Measurements from ENCODE around the gene CDH13. TPM values are rescaled to one million over a fixed set of nuclear protein-coding genes. Genes with fewer than 3 reads are reported as not detected.

The CDH13 gene
- total RNA-seq, 2 experiments from 2014 or later: not detected

- intact Hi-C loops (cut with micrococcal nuclease; ENCODE audit: unreplicated experiment): no loop called here
- no peak for TF ChIP-seq CTCF (conservative IDR thresholded peaks at IDR 0.05; ENCODE audit: low read length)
- no peak for TF ChIP-seq EZH2phosphoT487 (IDR thresholded peaks at IDR 0.05; ENCODE audit: borderline replicate concordance, low read depth, low read length)
- Histone ChIP-seq H3K4me2 (ENCODE audit: low read length) (no peak overlapping the region), H3K4me1 (ENCODE audit: insufficient read depth, low read length, poor library complexity, severe bottlenecking) (peaks cover 7% of the 10 kb centered on the region), H3K9me3 (ENCODE audit: low read length) (no peaks in the 10 kb centered on the region), H3K9me2 (ENCODE audit: insufficient read depth, low read length) (no peaks in the 10 kb centered on the region), H3K27ac (ENCODE audit: low read depth, low read length, poor library complexity, severe bottlenecking) (no peak overlapping the region), H3K4me3 (ENCODE audit: low read depth, low read length, poor library complexity, severe bottlenecking) (no peak overlapping the region), H4K20me1 (ENCODE audit: insufficient read depth, low read length) (no peaks in the 10 kb centered on the region), H2AFZ (ENCODE audit: low read length) (no peak overlapping the region), H3K79me2 (ENCODE audit: insufficient read depth, low read depth, low read length) (no peaks in the 10 kb centered on the region), H3K36me3 (ENCODE audit: insufficient read depth, low read length) (no peaks in the 10 kb centered on the region)
- no peak for DNase-seq (ENCODE audit: low spot score)
- no TSS peak for BruUV-seq (replicated peaks)
- ChIA-PET CTCF (ENCODE audit: unreplicated experiment) (no interaction called here), POLR2A (no interaction called here)
Observed at GRCh38 chr16:82878466-82878865, 251.7 kb downstream of the CDH13 start.

- H3K27ac ChIP-seq (ENCODE audit: low read depth, low read length, poor library complexity, severe bottlenecking): no peak overlapping the region
- POLR2A ChIA-PET: interaction anchor here (1.3 kb wide), 1 partner anchor 8 kb away, joined by 5 read pairs; no protein-coding TSS in a partner anchor
- no TSS peak for BruUV-seq (replicated peaks)
- H3K79me2 ChIP-seq (ENCODE audit: insufficient read depth, low read depth, low read length): no peaks in the 10 kb centered on the region
- intact Hi-C loops (cut with micrococcal nuclease; ENCODE audit: unreplicated experiment): no loop called here
- no peak overlapping the region for H3K4me2 ChIP-seq (ENCODE audit: low read length)
- CTCF ChIA-PET (ENCODE audit: unreplicated experiment): no interaction called here
- H4K20me1 ChIP-seq (ENCODE audit: insufficient read depth, low read length): no peaks in the 10 kb centered on the region
- H3K9me2 ChIP-seq (ENCODE audit: insufficient read depth, low read length): no peaks in the 10 kb centered on the region
- no peaks in the 10 kb centered on the region for H3K9me3 ChIP-seq (ENCODE audit: low read length)
- TF ChIP-seq EZH2phosphoT487 (IDR thresholded peaks at IDR 0.05; ENCODE audit: borderline replicate concordance, low read depth, low read length) (no peak), CTCF (conservative IDR thresholded peaks at IDR 0.05; ENCODE audit: low read length) (no peak)
- no peak overlapping the region for H3K4me3 ChIP-seq (ENCODE audit: low read depth, low read length, poor library complexity, severe bottlenecking)
- peaks cover 12% of the 10 kb centered on the region for H3K4me1 ChIP-seq (ENCODE audit: insufficient read depth, low read length, poor library complexity, severe bottlenecking)
- no peak overlapping the region for H2AFZ ChIP-seq (ENCODE audit: low read length)
- DNase-seq (ENCODE audit: low spot score): no peak
- no peaks in the 10 kb centered on the region for H3K36me3 ChIP-seq (ENCODE audit: insufficient read depth, low read length)
Observed at GRCh38 chr16:82880346-82880745, 253.6 kb downstream of the CDH13 start.

GRCh38 chr16:82881516-82881915 is 254.7 kb downstream of the CDH13 start:
- DNase-seq (ENCODE audit: low spot score): no peak
- Histone ChIP-seq H3K4me1 (ENCODE audit: insufficient read depth, low read length, poor library complexity, severe bottlenecking) (peaks cover 12% of the 10 kb centered on the region), H3K4me2 (ENCODE audit: low read length) (no peak overlapping the region), H3K36me3 (ENCODE audit: insufficient read depth, low read length) (no peaks in the 10 kb centered on the region), H3K9me2 (ENCODE audit: insufficient read depth, low read length) (no peaks in the 10 kb centered on the region), H3K9me3 (ENCODE audit: low read length) (no peaks in the 10 kb centered on the region), H3K27ac (ENCODE audit: low read depth, low read length, poor library complexity, severe bottlenecking) (no peak overlapping the region), H4K20me1 (ENCODE audit: insufficient read depth, low read length) (no peaks in the 10 kb centered on the region), H2AFZ (ENCODE audit: low read length) (no peak overlapping the region), H3K4me3 (ENCODE audit: low read depth, low read length, poor library complexity, severe bottlenecking) (no peak overlapping the region), H3K79me2 (ENCODE audit: insufficient read depth, low read depth, low read length) (no peaks in the 10 kb centered on the region)
- intact Hi-C loops (cut with micrococcal nuclease; ENCODE audit: unreplicated experiment): no loop called here
- no TSS peak for BruUV-seq (replicated peaks)
- TF ChIP-seq CTCF (conservative IDR thresholded peaks at IDR 0.05; ENCODE audit: low read length) (no peak), EZH2phosphoT487 (IDR thresholded peaks at IDR 0.05; ENCODE audit: borderline replicate concordance, low read depth, low read length) (no peak)
- ChIA-PET POLR2A (no interaction called here), CTCF (ENCODE audit: unreplicated experiment) (no interaction called here)

All from OCI-LY7 (cell line).